Glomerular endothelial cell (primary cell): ENCODE data around the gene EPGN. TPM values are rescaled to one million over a fixed set of nuclear protein-coding genes. Genes with fewer than 3 reads are reported as not detected.
"Not testable (repeated sequence)": the region's sequence is repeated elsewhere in the genome, so short reads cannot be mapped to it uniquely, and the experiment has no call there.

ENCODE experiments used
- DNase-seq: peaks from one replicate; pipeline ENCODE4 v3.0.0-alpha.2; 2011; ENCODE audit warnings: low read depth, low spot score; ENCODE audit errors: extremely low read depth
- total RNA-seq: library from RNA; depleted of rRNA; stranded (reverse); fragments of >200 nt; gene quantifications from 2 replicates; pipeline ENCODE4 v1.2.3, GENCODE V29; 2015

The EPGN gene
- total RNA-seq, 1 donor from 2014 or later: 0.23 TPM

DNA sequence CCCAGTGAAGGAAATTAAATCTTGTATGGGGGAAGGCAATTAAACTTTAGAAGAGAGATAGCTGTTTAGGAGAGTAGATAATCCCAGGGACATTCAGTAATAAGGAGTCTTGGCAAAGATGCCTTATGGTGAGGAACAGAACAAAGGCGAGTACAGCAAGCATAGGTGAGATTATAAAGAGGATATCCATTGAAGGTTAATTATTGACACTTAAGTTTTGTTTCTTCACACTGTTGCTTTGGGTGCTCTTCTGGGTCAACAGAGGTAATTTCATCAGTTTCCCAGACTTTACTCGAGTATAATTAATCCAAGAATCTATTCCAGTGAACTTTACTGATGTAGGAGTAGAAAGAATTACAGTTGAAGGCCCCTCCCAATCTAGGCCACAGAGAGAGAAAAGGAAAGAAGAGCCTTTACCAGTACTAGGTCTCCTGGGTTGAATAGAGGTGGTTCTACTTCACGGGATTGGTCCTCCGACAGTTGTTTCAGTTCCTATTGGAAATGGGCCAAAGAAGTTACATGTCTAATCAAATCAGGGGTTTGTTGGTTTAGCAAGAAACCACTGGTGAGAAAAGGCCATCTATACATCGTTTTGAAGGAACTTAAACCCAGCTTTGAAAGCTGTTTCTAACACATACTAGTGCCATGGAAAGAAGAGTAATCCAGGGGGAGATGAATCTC lies 27.2 kb downstream of the EPGN start:
- no peak for DNase-seq

DNA sequence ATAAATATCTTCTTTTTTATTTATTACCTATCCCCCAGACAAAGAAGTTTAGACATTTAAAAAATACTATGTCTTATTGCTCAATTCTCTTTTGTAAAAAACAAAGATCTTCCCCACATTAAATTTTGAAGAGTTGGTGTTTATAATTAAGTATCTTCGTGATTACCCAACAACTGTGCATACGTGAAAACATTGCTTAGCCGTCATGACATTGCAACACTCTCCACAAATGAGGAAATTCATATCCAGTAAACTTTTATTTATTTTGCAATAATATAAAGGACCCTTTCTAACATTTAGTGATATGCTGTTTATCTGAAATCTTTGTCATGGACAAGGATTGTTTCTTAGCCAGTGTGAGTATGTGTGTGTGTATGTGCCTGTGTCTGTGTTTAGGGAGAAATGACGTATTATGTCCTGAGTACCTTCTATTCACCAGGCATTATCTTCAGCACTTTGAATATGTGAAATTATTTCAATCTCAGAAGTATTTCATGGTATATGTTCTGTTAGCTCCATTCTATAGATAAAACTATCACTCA lies 30.6 kb downstream of the EPGN start:
- DNase-seq: no peak

DNA sequence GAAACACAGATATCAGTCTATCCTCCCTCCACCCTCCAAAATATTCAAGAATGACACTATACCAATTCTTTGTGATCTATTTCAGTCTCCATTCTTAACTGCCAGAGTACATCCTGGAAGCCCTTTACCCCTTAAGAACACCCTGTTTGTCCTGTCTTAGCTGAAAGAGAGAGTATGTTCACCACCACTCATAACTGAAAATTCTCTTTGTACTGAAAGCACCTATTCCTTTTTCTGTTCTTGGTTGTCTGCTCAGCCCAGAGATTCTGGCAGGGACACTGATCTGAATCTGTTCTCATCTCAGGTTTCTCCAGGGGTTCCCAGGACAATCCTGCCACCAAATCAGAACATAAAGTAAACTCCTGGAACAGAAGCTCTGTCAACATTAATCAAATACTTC lies 31.2 kb downstream of the EPGN start:
- no peak for DNase-seq

DNA sequence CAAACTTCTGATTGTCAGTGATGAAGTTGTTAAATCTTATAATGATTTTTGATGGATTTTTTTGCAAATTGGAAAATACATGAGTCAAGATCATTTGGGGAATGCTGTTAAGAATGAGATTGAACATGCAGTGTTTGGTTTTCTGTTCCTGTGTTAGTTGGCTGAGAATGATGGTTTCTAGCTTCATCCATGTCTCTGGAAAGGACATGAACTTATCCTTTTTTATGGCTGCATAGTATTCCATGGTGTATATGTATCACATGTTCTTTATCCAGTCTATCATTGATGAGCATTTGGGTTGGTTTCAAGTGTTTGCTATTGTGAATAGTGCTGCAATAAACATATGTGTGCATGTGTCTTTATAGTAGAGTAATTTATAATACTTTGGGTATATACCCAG lies 32.2 kb downstream of the EPGN start:
- not testable (repeated sequence) for DNase-seq

DNA sequence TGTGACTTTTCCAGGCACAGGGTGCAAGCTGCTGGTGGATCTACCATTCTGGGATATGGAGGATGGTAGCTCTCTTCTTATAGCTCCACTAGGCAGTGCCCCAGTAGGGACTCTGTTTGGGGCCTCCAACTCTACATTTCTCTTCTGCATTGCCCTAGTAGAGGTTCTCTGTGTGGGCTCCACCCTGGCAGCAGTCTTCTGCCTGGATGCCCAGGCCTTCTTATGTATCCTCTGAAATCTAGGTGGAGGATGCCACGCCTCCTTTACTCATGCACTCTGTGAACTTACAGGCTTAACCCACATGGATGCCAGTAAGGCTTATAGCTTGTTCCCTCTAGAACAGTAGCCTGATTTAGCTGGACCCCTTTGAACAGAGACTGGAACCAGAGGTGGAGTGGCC lies 35.8 kb downstream of the EPGN start:
- DNase-seq: no peak

DNA sequence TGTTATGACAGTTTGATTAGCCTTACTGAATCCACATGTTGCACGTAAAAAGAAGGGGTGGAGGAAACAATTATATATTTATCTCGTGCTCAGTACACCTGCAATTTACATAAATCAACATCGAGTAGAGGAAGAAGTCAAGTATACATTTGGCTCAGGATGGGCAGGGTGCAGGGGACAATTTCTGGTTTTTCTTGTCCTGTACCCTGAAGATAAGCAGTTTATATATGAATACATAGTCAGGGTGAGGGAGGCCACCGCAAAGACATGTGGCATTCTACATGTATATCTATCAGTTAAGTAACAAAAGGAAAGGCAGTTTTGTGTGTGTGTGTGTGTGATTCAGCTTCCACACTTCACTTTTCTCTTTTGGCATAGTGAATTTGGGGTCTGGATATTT lies 45.6 kb downstream of the EPGN start:
- DNase-seq: no peak

DNA sequence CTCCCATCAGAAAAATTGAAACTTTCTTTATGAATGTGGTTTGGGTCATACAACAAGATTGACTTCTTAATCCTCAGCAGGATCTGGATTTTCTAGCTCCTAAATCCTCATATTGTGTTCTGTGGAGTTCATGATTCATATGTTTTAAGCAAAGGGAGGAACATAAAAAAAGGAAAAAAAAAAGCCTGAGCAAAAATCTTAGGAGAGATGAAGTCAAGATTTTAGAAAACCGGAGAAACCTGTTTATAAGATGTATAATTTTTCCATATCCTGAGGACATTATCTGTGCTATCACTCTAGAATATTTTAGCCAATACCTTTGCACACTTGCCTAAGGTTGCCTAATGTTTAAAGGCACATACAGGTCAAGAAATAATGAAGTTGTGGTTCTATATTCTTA lies 49.7 kb downstream of the EPGN start:
- no peak for DNase-seq

DNA sequence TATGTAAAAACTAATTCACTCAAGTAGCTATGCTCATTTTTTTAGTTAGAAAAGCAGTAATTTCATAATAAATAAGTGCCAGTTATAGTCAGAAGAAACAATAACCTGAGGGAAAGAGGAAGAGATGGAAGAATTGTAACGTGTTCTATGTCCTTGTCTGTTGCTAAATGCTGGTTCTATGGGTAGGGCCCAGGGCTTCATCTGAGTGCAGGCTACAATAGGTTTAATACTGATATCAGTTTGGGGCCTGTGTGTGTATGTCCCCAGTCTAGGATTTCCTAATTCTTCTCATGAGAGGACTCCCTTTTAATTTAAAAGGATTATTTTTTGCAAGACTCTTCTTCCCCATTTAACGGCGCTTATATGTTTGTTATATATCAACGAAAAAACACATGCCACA lies 53.4 kb downstream of the EPGN start:
- DNase-seq: no peak

DNA sequence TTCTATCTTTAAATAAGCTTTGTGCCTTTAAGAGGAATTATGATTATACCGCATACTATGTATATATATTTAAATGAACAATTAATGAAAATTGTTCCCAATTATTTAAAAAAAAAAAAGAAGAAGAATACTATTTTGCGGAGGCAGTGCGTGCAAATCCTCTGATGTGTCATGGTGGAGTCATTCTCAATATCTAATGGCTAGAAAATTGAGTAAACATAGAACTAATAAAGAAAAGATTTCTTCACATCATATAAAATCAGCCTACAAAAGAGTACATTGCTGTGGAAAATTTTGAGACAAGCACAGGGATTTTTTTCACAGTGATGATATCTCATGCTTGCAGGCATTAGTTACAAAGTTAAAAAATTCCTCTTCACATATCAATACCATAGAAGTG lies 54.1 kb downstream of the EPGN start:
- no peak for DNase-seq

DNA sequence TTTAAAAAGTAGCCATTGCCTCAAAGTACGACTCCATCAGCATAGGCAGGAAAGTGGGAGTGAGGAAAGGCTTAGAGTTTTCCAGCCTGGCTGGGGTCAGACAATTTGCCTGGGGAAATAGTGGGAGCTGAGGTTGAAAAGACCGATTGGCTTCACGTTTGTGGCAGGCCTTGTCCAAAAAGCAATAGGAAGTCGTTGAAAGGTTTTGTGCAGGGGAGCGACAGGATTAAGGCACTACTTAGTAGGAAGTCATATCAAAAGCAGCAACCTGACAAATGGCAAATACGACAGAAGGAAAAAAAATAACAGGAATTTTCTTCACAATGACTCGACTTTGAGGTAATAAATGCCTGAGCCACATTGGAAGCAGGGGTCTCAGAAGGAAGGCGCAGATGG lies 56.0 kb downstream of the EPGN start:
- no peak for DNase-seq

DNA sequence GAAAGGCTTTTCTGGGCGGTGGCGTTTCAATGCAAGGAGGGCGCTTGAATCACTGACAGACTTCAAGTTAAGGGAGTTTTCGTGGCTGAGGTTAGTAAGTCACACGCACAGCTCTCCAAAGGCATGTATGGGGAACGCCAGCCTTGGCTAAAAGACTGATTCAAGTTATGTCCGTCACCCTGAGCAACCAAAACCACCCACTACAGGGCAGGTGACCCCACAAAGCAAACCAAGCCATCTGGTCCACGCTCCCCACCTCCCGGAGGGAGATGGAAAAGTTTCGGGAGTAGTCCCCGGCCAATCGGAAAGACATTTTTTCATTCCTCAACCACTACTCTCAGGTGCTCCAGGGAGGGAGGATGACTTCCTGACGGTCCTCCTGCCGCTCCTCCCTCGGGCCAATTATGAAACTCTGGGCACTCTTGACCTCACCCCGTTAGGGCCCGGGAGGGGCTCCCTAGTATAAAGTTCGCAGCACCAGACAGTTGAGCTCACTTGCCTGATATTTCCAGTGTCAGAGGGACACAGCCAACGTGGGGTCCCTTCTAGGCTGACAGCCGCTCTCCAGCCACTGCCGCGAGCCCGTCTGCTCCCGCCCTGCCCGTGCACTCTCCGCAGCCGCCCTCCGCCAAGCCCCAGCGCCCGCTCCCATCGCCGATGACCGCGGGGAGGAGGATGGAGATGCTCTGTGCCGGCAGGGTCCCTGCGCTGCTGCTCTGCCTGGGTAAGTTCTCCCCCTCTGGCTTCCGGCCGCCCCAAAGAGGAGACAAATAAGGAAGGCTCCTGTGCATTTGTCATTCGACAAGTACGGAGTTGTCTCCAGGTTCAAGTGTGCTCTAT lies 56.6 kb downstream of the EPGN start, which contains the start of gene EREG:
Gene EREG, plus strand, starts transcription at position 494 of the 840 bp plus-strand sequence. Its CDS starts 164 bp downstream, at position 658.
- DNase-seq: no peak

DNA sequence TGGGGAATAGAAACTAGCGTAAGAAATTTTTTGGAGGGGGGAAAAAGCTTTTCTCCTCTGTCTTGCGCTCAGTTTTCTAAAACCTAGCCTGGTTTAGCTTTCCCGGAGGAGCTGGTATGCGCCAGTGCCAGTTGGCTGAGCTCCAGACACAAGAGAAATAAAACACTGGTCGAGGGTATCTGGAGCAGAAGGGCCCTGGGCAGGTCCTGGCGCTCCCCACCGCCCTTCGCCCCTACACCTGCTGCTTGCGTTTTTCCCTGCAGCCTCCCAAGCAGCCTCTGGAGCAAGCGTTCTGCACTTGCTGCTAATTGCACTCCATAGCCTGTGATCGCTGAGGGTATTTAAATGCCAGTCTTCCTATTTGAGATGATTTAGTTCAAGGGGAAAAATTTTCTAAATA lies 57.5 kb downstream of the EPGN start:
- DNase-seq: no peak

Other genes with a start within 250 kb of the EPGN start
- 35.6 and 179 TPM in 2 replicates for gene CXCL2, start 209.3 kb upstream of the EPGN start, total RNA-seq
- gene MTHFD2L, start 150.4 kb upstream of the EPGN start, total RNA-seq: 9.6 and 12.1 TPM in 2 replicates
- gene EREG, start 56.7 kb downstream of the EPGN start, total RNA-seq: 3.9 and 4.0 TPM in 2 replicates
- 5.6 and 7.7 TPM in 2 replicates for gene AREG, start 136.7 kb downstream of the EPGN start, total RNA-seq